GM21390 (cell line): ENCODE results near the gene KCNF1.

Experiments
- ATAC-seq: cut with Tn5 transposase; IDR thresholded peaks from one replicate; pipeline ENCODE4 v1.9.1; 2021; ENCODE audit not compliant: unreplicated experiment

The KCNF1 gene

GRCh38 chr2:10911291-10912075 is at the start of gene KCNF1:
TSS of gene KCNF1 (plus strand) at chr2:10911934. CDS start at chr2:10912427, 493 bp downstream.
- ATAC-seq: no peak

DNA sequence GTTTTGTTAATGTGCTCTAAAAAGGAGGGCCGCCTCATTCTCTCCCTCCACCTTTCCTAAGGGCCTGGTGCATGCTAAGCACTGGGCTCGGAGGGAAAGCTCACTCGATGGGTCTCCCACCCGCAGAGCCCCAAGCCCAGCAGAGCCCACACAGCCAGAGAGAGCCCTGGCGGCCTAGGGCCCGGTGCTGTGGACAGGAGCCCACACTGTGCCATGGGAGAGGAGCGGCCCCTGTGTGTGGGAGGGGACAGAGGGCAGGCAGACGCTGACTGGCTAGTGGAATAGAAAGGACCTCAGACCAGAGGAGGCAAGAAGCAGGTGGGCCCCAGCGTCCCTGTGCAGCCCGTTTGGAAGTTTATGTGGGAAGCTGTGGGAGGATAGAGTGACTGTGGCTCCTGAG is 49.4 kb upstream of the KCNF1 start:
- no peak for ATAC-seq

- ATAC-seq: no peak
Measured at GRCh38 chr2:10863047-10863446, 48.7 kb upstream of the KCNF1 start.

DNA sequence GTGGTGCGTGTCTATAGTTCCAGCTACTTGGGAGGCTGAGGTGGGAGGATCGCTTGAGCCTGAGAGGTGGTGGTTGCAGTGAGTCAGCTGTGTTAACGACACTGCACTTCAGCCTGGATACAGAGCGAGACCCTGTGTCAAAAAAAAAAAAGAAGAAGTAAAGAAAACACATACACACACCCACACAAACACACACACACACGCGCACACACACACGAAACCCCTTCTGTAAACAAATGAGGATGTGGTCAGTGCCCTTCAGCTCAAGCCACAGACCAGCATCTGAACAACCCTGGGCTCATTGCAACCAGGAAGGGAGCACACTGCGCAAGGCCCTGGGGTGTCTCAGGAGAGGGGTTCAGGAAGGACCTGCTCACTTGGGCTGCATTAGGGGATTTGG is 47.9 kb upstream of the KCNF1 start:
- peak; percentile 60 for ATAC-seq

DNA sequence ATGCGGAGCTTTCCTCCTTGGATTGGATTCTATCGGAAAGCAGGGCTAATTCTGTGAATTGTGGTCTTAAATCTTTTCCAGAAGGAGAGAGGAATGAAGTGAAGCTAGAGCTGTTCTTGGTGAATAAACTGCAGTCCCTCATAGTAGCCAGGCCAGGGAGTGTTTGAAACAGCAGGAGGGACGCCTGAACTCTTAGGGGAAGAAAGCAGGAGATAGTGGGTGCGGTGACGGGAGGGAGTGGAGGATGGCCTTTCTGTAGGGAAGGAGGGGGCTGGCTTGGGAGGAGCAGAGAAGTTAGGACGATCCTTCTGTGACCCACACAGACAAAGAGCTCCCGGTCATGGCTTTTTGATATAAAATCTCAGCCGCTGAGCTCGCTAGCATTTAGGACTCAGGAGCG is 47.5 kb upstream of the KCNF1 start:
- no peak for ATAC-seq

- ATAC-seq: peak; percentile 91
Measured at GRCh38 chr2:10864861-10865636, 46.7 kb upstream of the KCNF1 start.

DNA sequence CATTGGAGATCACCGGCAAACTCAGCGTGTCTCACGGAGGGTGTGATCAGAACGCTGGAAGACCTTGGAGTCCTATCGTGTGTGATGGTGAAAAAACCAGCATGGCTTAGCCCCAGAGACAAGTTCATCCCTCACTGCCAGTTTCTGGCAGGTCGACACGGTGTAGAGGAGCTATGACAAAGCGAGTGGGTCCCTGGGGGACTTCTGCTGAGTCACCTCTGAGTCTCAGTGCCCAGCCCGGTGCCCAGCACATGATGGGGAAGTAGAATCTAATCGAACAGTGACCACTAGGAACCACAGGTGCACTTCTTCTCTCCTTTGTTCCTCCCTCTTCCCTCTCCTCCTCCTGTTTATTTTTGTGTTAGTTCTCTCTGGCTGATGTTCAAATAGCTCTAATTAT is 45.9 kb upstream of the KCNF1 start:
- ATAC-seq: no peak

GRCh38 chr2:10867692-10868420 is 43.9 kb upstream of the KCNF1 start:
- ATAC-seq: no peak

GRCh38 chr2:10868465-10869314 is 43.0 kb upstream of the KCNF1 start:
- ATAC-seq: no peak

- no peak for ATAC-seq
Measured at GRCh38 chr2:10871978-10872377, 39.8 kb upstream of the KCNF1 start.

- ATAC-seq: no peak
Measured at GRCh38 chr2:10873171-10873570, 38.6 kb upstream of the KCNF1 start.

- no peak for ATAC-seq
Measured at GRCh38 chr2:10873790-10874437, 37.8 kb upstream of the KCNF1 start.

- ATAC-seq: no peak
Measured at GRCh38 chr2:10875126-10875525, 36.6 kb upstream of the KCNF1 start.

GRCh38 chr2:10876394-10876793 is 35.3 kb upstream of the KCNF1 start:
- ATAC-seq: no peak

DNA sequence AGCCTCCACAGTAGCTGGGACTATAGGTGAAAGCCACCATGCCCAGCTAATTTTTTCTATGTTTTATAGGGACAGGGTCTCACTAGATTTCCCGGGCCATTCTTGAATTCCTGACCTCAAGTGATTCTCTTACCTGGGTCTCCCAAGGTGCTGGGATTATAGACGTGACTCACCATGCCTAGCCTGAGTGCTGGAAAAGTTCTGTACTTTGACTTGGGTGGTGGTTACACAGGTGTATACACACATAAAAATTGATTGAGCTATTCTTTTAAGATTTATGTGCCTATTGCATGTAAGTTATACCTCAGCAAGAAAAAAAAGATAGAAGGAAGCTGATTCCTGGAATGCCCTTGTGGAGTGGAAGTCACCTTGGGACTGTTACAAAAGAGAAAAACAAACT is 34.8 kb upstream of the KCNF1 start:
- ATAC-seq: no peak

DNA sequence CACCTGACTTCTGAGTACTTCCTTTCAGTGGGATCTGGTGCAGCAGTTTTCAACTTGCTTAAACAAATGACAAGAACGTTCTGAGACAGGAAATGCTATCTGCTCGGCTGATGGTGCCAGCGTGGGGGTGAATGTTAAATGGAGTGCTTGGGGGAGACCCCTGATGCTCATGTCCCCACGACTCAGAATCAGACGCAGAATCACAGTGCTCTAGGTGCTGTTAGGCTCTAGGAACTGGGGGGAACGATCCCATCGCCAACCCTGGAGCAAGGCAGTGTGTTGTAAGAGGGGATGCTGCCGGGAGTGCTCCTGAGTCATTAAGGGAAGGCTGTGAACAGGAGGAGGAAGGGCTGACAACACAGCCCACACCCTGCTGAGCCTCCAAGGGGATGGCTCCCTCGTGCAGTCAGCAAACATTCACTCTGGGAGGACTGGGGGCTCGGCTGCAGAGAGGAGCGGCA is 34.1 kb upstream of the KCNF1 start:
- ATAC-seq: no peak

DNA sequence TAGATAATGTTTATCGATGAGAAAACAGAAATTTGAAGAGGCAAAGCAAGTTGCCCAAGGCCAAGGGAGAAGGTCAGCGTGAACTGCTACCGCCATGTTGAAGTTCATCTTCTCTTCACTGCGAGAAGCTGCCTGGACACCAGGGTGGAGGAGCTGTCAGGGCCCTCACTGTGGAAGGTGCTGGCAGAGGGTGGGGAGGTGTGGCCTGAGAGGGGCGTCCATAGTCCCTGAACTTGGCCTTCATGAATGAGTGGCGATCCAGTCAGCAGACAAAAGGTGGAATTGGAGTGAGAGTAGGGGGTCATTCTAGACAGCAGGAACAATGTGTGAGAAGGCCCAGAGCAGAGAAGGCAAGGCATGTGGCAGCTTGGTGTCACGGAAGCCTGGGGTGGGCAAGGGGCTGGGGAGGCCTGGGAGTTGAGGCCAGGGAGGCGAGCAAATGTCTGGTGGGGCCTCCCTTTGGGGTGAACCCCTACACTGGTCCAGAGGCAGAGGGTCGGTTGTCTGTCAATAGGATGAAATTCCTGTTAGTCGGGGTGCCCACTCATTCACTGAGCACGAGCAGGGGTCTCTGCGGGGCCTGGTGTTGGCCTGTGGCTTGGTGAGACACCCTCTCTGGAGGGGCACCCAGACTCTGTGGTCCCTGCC is 33.3 kb upstream of the KCNF1 start:
- ATAC-seq: no peak

GRCh38 chr2:10879159-10879558 is 32.6 kb upstream of the KCNF1 start:
- ATAC-seq: no peak
